ENCODE measurements around the gene RAB9B. TPM values are rescaled to one million over a fixed set of nuclear protein-coding genes. Genes with fewer than 3 reads are reported as not detected.

Gene RAB9B
- total RNA-seq, 1 experiment from 2014 or later: 3.3 TPM

Other genes starting within 250 kb of the RAB9B start
- gene TCEAL4, start 246.7 kb downstream of the RAB9B start, total RNA-seq (2014; rRNA removed; shearing (Covaris generic)): 63.3 and 63.9 TPM in 2 replicates
- gene TCEAL3, start 224.3 kb downstream of the RAB9B start, total RNA-seq (2014; rRNA removed; shearing (Covaris generic)): 15.7 and 16.9 TPM in 2 replicates
- 26.3 and 43.2 TPM in 2 replicates for gene TCEAL1, start 203.3 kb downstream of the RAB9B start, total RNA-seq (2014; rRNA removed; shearing (Covaris generic))
- gene MORF4L2, start 145.6 kb downstream of the RAB9B start, total RNA-seq (2014; rRNA removed; shearing (Covaris generic)): 347 and 427 TPM in 2 replicates
- not detected in 2 replicates for gene TMEM31, start 121.3 kb downstream of the RAB9B start, total RNA-seq (2014; rRNA removed; shearing (Covaris generic))
- gene PLP1, start 55.4 kb downstream of the RAB9B start, total RNA-seq (2014; rRNA removed; shearing (Covaris generic)): not detected in 2 replicates
- gene TMSB15B, start 130.4 kb upstream of the RAB9B start, total RNA-seq (2014; rRNA removed; shearing (Covaris generic)): 17.0 and 24.3 TPM in 2 replicates
- gene H2BW1, start 181.5 kb upstream of the RAB9B start, total RNA-seq (2014; rRNA removed; shearing (Covaris generic)): not detected in 2 replicates
- gene H2BW2, start 207.7 kb upstream of the RAB9B start, total RNA-seq (2014; rRNA removed; shearing (Covaris generic)): not detected in 2 replicates
- 2.9 and 4.2 TPM in 2 replicates for gene TMSB15C, start 244.0 kb upstream of the RAB9B start, total RNA-seq (2014; rRNA removed; shearing (Covaris generic))